ENCODE measurements around the gene SETBP1.
A peak's percentile ranks its signal among the peaks of the same experiment; 100 is the strongest.

Gene SETBP1

DNA sequence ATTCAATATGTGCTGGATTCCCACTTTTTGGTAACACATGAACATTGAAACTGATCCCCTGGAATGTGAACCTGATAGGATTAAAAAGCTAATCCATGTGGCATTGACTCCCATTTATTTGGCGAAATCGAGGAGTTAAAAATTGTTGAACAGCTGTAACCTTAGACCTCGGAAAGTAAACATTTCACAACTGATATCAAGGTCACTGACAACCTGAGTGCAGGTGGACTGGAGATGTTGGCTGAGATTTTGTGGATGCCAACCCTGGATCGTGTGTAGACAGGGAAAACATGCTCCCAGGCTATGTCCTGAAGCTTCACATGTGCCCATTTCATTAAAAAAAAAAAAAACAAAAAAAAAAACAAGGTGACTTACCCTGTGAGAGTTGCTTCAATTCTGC is 204.8 kb downstream of the SETBP1 start:
- peak overlapping the region; percentile 95 for H3K27ac Mint-ChIP-seq
- H3K27me3 Mint-ChIP-seq, result no peaks in the 10 kb centered on the region
- peaks cover 57% of the 10 kb centered on the region for H3K4me1 Mint-ChIP-seq
- no peak overlapping the region for H3K4me3 Mint-ChIP-seq
- no peak for ATAC-seq
- no peaks in the 10 kb centered on the region for H3K9me3 Mint-ChIP-seq
- H3K36me3 Mint-ChIP-seq, result peaks cover 15% of the 10 kb centered on the region

DNA sequence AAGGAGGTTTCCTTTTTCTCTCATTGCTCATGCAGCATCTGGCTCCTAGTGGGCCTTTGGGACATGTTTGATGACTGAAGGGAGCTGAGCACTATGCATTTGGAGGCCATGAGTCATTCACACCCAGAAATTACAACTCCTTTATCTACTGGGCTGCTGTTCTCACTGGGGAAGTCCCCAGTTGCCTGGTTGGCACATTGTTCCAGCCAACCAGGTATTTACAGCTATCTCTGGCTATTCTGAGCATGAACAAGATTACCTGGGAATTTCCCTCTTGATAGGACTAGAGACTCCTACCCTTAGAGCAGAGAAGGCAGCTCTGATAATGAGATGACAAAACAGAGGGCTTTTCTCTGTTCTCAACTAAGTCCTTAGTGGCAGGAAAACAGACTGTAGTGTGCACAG is 206.5 kb downstream of the SETBP1 start:
- ATAC-seq, result peak; percentile 97
- Mint-ChIP-seq H3K27ac (peak overlapping the region; percentile 95), H3K4me1 (peaks cover 56% of the 10 kb centered on the region), H3K4me3 (peak overlapping the region; percentile 1), H3K36me3 (peaks cover 22% of the 10 kb centered on the region), H3K27me3 (no peaks in the 10 kb centered on the region), H3K9me3 (peaks cover 4% of the 10 kb centered on the region)

DNA sequence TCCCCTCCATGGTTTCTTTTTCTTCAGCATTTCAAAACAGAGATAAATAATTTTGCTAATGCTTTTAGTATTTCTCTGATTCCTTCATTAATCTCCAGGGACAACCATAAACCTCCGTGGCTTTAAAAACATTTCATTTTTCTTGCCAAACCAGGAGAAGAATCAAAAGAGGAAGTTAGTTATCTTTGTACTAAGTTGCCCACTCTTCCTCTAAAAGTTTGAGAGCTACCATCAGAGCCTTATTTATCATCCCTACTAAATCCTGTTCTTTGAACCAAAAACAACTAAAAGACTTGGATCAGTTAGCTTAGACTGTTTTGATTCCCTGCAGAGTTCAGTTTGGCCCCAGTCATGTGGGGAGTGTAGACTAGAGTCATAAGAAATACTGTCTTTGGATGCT is 208.4 kb downstream of the SETBP1 start:
- Mint-ChIP-seq H3K4me3 (peak overlapping the region; percentile 26), H3K4me1 (peaks cover 69% of the 10 kb centered on the region), H3K27ac (peak overlapping the region; percentile 95), H3K27me3 (no peaks in the 10 kb centered on the region), H3K36me3 (peaks cover 31% of the 10 kb centered on the region), H3K9me3 (peaks cover 4% of the 10 kb centered on the region)
- ATAC-seq, result no peak

DNA sequence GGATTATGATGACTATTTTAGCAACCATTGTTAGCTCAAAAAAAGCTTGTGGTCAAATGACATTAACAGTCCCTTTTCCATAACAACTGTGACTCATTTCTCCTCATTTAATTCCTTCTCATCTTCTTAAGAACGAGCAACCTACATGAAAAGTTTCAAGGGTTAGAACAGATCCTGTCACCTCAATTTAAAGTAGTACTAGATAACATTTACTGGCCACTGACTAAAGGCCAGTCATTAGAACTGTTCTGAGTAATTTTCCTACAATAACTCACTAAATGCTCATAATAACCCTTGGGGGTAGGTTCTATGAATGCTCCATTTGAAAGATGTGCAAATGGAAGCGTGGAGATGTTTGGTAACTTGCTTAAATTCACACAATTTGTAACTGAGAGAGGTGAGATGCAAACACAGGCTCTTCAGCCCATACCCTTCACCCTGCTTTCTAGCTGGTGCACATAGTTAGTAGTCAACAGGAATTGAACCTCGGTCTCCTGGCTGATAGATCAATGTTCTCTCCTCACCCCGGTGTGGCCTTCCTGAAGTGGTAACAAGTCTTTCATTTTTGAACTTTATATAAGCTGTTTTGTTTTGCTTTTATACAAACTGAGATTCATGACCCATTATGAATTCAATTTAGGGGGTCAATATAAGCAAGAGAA is 212.5 kb downstream of the SETBP1 start:
- H3K4me3 Mint-ChIP-seq, result peak overlapping the region; percentile 41
- no peaks in the 10 kb centered on the region for H3K27me3 Mint-ChIP-seq
- peaks cover 9% of the 10 kb centered on the region for H3K9me3 Mint-ChIP-seq
- peak overlapping the region; percentile 90 for H3K27ac Mint-ChIP-seq
- H3K36me3 Mint-ChIP-seq, result peaks cover 56% of the 10 kb centered on the region
- H3K4me1 Mint-ChIP-seq, result peaks cover 69% of the 10 kb centered on the region
- ATAC-seq, result peak; percentile 90

DNA sequence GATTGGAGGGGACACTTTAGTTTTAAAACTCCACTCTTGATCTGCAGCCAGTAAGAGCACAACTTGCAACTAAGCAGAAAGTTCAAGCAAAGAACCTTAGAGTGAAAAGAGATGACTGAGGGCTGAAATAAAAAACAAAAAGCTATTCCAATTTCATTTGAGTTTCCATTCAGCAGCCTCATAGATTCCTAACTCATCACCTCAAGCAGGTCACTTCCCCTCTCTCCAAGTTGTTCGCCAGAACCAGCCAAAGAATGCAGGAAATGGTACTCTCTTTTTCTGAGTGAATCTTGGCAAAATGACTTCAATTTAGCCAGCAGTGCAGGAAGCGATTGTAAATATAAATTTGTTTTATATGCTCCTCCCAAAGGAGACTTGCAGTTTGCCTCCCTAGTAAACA is 213.3 kb downstream of the SETBP1 start:
- ATAC-seq, result no peak
- no peaks in the 10 kb centered on the region for H3K27me3 Mint-ChIP-seq
- peaks cover 67% of the 10 kb centered on the region for H3K4me1 Mint-ChIP-seq
- peaks cover 9% of the 10 kb centered on the region for H3K9me3 Mint-ChIP-seq
- peak overlapping the region; percentile 41 for H3K4me3 Mint-ChIP-seq
- peaks cover 56% of the 10 kb centered on the region for H3K36me3 Mint-ChIP-seq
- peak overlapping the region; percentile 90 for H3K27ac Mint-ChIP-seq

DNA sequence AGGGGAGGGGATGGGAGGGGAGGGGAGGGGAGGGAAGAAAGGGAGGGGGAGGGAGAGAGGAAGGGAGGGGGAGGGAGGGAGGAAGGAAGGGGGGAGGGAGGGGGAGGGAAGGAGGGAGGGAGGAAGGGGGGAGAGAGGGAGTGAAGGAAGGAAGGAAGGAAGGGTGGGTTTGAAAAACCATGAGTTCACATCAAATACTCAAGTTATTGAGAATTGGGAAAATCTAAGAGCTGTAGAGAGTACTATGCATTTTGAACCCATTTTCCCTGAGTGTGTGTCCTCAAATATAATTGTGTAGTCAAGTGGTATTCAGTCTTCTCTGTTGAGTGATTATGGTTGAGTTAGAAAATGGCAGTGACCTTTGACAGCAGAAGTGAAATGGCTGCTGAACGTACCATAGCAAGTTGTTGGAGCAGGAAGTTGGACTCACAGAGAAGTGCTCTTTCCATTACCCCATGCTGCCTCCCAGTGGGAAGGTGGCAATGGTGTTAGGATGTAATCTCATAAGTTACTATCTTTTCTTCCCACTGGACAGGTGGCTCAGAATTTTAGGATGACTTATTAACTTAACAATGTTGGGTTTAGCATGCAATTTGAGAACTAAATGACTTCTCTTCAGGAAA is 214.6 kb downstream of the SETBP1 start:
- peak overlapping the region; percentile 90 for H3K27ac Mint-ChIP-seq
- peaks cover 9% of the 10 kb centered on the region for H3K9me3 Mint-ChIP-seq
- peaks cover 53% of the 10 kb centered on the region for H3K36me3 Mint-ChIP-seq
- peak; percentile 49 for ATAC-seq
- no peaks in the 10 kb centered on the region for H3K27me3 Mint-ChIP-seq
- peaks cover 64% of the 10 kb centered on the region for H3K4me1 Mint-ChIP-seq
- H3K4me3 Mint-ChIP-seq, result no peak overlapping the region

DNA sequence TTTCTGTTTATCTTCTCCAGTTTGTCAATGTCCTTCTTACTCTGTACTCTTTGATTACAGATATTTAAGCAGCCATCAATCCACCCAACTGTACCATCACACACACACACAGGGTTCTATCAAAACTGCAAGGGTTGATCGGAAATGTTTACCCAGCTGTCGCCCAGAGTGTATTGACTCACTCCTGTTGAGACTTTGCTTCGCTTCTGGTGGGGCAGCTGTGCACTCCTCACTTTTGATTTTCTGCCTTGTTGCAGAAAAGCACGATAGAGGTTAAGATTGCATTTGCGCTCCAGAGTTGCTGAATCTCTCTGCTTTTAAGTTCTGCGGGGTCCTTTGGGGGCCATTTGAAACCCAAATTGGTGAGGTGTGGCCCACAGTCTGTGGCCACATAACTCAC is 216.2 kb downstream of the SETBP1 start:
- H3K36me3 Mint-ChIP-seq, result peaks cover 37% of the 10 kb centered on the region
- H3K4me1 Mint-ChIP-seq, result peaks cover 74% of the 10 kb centered on the region
- peaks cover 5% of the 10 kb centered on the region for H3K9me3 Mint-ChIP-seq
- H3K27ac Mint-ChIP-seq, result peak overlapping the region; percentile 83
- no peak for ATAC-seq
- no peaks in the 10 kb centered on the region for H3K27me3 Mint-ChIP-seq
- H3K4me3 Mint-ChIP-seq, result no peak overlapping the region

DNA sequence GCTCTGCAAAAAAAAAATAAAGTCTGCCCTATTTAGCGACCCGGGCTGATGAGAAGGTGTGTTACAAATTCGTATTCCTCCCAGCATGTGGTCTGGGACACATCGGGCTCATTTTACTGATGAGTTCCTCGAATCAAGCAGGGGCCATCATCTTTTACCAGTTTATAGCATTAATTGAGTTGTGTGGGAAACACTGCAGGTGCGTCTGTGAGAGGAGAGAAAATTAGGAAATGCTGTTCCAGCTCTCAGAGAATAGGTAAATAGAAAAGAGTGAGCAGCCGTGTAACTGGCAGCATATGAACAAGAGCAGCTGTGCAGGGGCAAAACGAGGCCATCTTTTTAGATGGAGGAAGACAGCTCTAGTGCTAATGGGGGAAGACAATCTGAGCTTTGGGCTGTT is 216.7 kb downstream of the SETBP1 start:
- H3K27ac Mint-ChIP-seq, result peak overlapping the region; percentile 83
- H3K4me1 Mint-ChIP-seq, result peaks cover 69% of the 10 kb centered on the region

DNA sequence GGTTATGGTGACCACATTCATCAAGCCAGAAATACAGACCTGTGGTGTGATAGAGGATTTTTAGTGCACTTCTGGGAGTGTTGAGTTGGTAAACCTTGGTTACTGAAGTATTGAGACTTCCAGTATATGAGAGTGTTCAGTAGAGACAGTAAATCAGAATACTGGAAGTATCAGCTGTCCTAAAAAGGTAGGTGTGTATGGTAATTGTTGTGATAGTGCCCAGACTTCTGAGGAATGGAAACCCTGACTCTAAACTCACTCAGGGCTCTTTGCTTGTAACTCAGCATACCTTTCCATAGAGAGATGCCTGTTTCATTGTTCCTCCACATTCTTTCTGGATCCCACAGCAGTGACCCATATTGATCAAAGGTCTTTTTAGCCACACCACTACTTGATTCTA is 217.1 kb downstream of the SETBP1 start:
- Mint-ChIP-seq H3K27me3 (no peaks in the 10 kb centered on the region), H3K4me1 (peaks cover 65% of the 10 kb centered on the region), H3K9me3 (peaks cover 5% of the 10 kb centered on the region), H3K4me3 (no peak overlapping the region), H3K27ac (peak overlapping the region; percentile 83), H3K36me3 (peaks cover 30% of the 10 kb centered on the region)
- ATAC-seq, result peak; percentile 55

More for the DNA sequence above, 216.7 kb downstream of the SETBP1 start:
- no peak overlapping the region for H3K4me3 Mint-ChIP-seq
- peak; percentile 14 for ATAC-seq
- H3K9me3 Mint-ChIP-seq, result peaks cover 5% of the 10 kb centered on the region
- H3K36me3 Mint-ChIP-seq, result peaks cover 33% of the 10 kb centered on the region
- no peaks in the 10 kb centered on the region for H3K27me3 Mint-ChIP-seq

DNA sequence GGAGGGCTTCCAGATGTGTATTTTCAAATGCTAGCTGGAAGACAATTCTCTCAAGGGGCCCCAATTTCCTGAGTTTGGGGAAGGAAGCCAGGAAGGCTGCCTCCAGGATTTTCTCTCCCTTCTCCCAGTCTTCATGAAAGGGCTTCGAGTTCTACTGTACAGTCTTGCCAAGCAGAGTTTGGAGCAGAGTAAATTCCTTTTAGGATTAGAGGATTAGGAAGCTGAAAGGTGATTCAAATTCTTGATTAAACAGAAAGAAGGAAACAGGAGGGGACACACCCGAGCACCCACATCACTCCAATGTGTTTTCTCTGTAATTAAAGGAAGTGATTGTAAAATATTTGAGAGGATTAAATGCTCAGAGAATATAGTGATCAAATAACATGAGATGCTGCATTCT is 217.8 kb downstream of the SETBP1 start:
- H3K9me3 Mint-ChIP-seq, result peaks cover 5% of the 10 kb centered on the region
- ATAC-seq, result no peak
- H3K36me3 Mint-ChIP-seq, result peaks cover 36% of the 10 kb centered on the region
- no peak overlapping the region for H3K4me3 Mint-ChIP-seq
- peak overlapping the region; percentile 83 for H3K27ac Mint-ChIP-seq
- peaks cover 64% of the 10 kb centered on the region for H3K4me1 Mint-ChIP-seq
- no peaks in the 10 kb centered on the region for H3K27me3 Mint-ChIP-seq

DNA sequence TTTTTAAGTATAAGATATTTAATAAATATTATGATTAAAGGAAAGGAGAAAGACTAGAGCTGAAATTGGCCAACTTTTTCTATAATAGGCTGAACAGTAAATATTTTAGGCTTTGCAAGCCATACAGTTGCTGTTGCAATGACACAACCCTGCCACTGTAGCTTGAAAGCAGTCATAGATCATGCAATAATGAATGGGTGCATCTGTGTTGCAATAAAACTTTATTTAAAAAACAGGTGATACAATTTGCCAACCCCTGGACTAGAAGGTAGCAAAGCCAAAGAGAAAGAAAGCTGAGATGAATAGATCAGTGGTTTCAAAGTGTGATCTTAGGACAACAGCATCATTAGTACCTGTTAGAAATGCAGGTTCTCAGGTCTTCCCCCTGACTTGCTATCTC is 219.1 kb downstream of the SETBP1 start:
- H3K4me1 Mint-ChIP-seq, result peaks cover 51% of the 10 kb centered on the region
- no peak overlapping the region for H3K4me3 Mint-ChIP-seq
- ATAC-seq, result no peak
- H3K27ac Mint-ChIP-seq, result peak overlapping the region; percentile 58
- peaks cover 2% of the 10 kb centered on the region for H3K9me3 Mint-ChIP-seq
- H3K27me3 Mint-ChIP-seq, result no peaks in the 10 kb centered on the region
- peaks cover 40% of the 10 kb centered on the region for H3K36me3 Mint-ChIP-seq

DNA sequence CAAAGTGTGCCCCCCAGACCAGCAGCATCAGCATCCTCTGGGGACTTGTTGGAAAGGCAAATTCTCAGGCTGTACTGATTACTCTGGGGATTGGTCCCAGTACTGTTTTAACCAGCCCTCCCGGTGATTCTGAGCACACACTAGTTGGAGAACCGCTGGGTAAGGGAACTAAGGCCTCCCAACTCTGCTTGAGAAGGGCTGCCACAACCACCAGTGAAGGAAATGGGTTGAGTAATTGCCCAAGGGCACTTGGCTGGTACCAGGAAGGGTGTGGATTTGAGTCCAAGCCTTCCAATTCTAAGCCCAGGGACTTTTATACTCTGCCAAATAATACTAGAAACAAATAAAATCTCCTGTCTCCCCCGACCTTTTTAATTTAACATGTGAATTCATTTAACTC is 219.9 kb downstream of the SETBP1 start:
- H3K4me3 Mint-ChIP-seq, result no peak overlapping the region
- no peak for ATAC-seq
- H3K4me1 Mint-ChIP-seq, result peaks cover 44% of the 10 kb centered on the region
- no peaks in the 10 kb centered on the region for H3K27me3 Mint-ChIP-seq
- H3K9me3 Mint-ChIP-seq, result no peaks in the 10 kb centered on the region
- H3K36me3 Mint-ChIP-seq, result peaks cover 38% of the 10 kb centered on the region
- H3K27ac Mint-ChIP-seq, result peak overlapping the region; percentile 58

DNA sequence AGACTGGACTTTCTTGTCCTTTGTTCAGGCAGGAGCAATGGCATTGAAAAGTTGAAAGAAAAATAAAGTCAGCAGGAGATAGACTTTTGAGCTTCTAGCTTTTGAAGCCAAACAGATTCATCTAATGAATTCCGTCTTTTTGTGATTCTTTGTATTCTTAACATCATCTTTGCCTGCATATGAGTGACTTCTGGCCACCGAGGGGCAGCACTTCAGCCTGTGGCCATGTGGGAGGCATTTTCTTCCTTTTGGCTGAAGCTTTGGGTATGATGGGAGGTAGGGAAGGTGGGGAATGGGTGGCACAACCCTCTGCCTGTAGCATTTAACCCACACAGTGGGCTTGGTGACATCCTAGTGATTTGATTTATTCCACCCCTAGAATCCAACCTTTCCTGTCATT is 220.6 kb downstream of the SETBP1 start:
- H3K4me3 Mint-ChIP-seq, result no peak overlapping the region
- H3K9me3 Mint-ChIP-seq, result no peaks in the 10 kb centered on the region
- peaks cover 38% of the 10 kb centered on the region for H3K36me3 Mint-ChIP-seq
- no peak for ATAC-seq
- H3K4me1 Mint-ChIP-seq, result peaks cover 44% of the 10 kb centered on the region
- peak overlapping the region; percentile 58 for H3K27ac Mint-ChIP-seq
- H3K27me3 Mint-ChIP-seq, result no peaks in the 10 kb centered on the region

DNA sequence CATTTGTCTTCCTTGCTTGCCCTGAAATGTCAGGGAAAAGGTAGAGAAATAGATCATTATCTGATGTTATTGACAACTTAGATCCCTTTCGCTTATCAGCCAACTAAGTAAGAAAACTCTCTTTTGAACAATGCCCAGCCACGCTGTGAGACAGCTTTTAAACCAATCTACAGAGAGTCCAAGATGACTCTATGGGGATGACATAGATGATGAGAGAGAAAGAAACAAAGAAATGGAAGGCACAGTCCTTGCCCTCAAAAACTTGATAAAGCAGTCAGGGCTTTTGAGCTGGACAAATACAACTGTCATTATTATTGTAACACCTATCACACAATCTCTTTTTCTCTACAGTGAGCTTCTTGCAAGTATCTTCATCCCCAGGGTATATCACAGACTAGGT is 222.6 kb downstream of the SETBP1 start:
- Mint-ChIP-seq H3K36me3 (peaks cover 30% of the 10 kb centered on the region), H3K9me3 (peaks cover 3% of the 10 kb centered on the region), H3K27ac (no peak overlapping the region), H3K27me3 (no peaks in the 10 kb centered on the region), H3K4me1 (peaks cover 38% of the 10 kb centered on the region), H3K4me3 (no peak overlapping the region)
- no peak for ATAC-seq

DNA sequence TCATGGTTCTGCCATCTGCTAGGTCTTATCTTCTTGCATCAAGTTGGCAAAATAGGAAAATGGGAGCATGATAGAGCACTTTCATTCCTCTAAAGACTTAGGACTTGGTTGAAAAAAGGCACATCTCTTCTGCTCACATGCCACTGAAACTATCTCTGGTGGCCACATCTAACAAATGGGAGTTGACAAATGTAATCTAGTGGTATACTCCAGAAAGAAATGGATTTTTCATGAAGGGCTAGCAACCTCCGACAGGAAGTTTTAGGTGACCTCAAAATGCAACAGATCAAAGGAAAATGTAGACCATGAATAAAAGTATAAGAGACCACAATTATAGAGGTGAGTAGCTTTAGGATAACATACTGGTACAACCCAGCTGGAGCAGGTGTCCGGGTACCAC is 224.1 kb downstream of the SETBP1 start:
- peaks cover 3% of the 10 kb centered on the region for H3K9me3 Mint-ChIP-seq
- no peak overlapping the region for H3K4me3 Mint-ChIP-seq
- peaks cover 47% of the 10 kb centered on the region for H3K4me1 Mint-ChIP-seq
- no peak for ATAC-seq
- H3K27ac Mint-ChIP-seq, result no peak overlapping the region
- H3K36me3 Mint-ChIP-seq, result peaks cover 32% of the 10 kb centered on the region
- no peaks in the 10 kb centered on the region for H3K27me3 Mint-ChIP-seq

DNA sequence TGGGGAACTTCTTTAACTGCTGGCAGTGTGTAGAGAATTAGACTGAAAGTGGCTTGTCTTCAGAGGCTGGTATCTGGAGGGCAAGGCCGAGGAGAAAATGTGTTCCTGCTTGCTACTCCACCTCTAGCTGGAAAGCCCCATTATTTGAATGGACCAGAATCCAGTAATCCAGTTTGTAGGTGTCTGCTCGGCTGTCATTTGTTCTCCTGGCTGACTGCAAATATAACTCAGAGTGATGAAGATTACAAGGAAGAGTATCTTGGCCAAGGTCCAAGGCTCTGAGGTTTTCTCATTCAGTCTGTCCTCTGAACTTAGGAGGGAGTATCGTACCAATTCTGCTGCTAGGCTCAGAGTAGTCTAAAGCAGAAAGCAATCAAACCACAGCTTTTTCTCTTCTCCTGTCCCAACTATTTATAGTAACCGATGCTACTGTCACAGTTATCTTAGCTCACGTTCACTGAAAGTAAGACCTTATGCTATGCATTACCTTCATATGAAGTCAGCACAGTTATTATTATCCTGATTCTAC is 228.6 kb downstream of the SETBP1 start:
- no peaks in the 10 kb centered on the region for H3K27me3 Mint-ChIP-seq
- H3K4me3 Mint-ChIP-seq, result peak overlapping the region; percentile 13
- H3K36me3 Mint-ChIP-seq, result peaks cover 20% of the 10 kb centered on the region
- peaks cover 3% of the 10 kb centered on the region for H3K9me3 Mint-ChIP-seq
- ATAC-seq, result peak; percentile 85
- H3K4me1 Mint-ChIP-seq, result peaks cover 64% of the 10 kb centered on the region
- peak overlapping the region; percentile 76 for H3K27ac Mint-ChIP-seq
